ENCODE results near the gene ACOX1. TPM values are rescaled to one million over a fixed set of nuclear protein-coding genes. Genes with fewer than 3 reads are reported as not detected.

The ACOX1 gene
- total and polyA plus RNA-seq, 2 of the 13 experiments (the other 11 are each of a cell fraction or from before 2014, with no cell fraction given): 86.4 to 120 TPM

DNA sequence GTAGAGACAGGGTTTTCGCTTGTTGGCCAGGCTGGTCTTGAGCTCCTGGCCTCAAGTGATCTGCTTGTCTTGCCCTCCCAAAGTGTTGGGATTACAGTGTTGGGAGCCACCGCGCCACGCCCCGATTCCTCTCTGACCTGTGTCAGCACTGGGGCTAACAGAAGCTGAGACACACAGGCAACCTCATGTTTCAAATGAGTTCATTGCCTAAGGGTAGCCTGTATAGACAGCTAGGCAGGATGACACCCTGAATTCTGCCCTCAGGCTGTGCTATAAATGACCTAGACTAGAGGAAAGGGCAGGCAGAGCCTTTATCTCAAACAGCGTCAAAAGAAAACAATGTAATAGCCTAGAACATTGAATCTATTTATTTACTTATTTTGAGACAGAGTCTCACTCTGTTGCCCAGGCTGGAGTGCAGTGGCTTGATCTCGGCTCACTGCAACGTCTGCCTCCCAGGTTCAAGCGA is 19.4 kb upstream of the ACOX1 start (continued):
- TF ChIP-seq FOXP4 (CRISPR knock-in tag; IDR thresholded peaks at IDR 0.05) (peak; percentile 76), CHD4 (IDR thresholded peaks at IDR 0.05; ENCODE audit: borderline replicate concordance, low read length) (peak; percentile 67; the same call in 1 of the 2 replicates), HDAC1 (CRISPR knock-in tag; IDR thresholded peaks at IDR 0.05) (no peak), ZNF605 (CRISPR knock-in tag; IDR thresholded peaks at IDR 0.05) (0 out of 2 replicates have a peak, but pooled peaks have one; percentile 37), ZNF749 (CRISPR knock-in tag; IDR thresholded peaks at IDR 0.05; ENCODE audit: borderline replicate concordance) (0 out of 2 replicates have a peak, but pooled peaks have one; percentile 16), HOXA7 (CRISPR knock-in tag; IDR thresholded peaks at IDR 0.05) (no peak), ZBTB20 (CRISPR knock-in tag; IDR thresholded peaks at IDR 0.05; ENCODE audit: borderline replicate concordance, low read depth) (0 out of 2 replicates have a peak, but pooled peaks have one; percentile 48), NR2C2 (CRISPR knock-in tag; IDR thresholded peaks at IDR 0.05; ENCODE audit: borderline replicate concordance) (peak; percentile 52), SKI (IDR thresholded peaks at IDR 0.05; ENCODE audit: partially characterized antibody) (peak; percentile 70), TEAD3 (CRISPR knock-in tag; optimal IDR thresholded peaks at IDR 0.05; ENCODE audit: borderline replicate concordance) (peak; percentile 28)
- TF ChIP-seq, protein P1, sequence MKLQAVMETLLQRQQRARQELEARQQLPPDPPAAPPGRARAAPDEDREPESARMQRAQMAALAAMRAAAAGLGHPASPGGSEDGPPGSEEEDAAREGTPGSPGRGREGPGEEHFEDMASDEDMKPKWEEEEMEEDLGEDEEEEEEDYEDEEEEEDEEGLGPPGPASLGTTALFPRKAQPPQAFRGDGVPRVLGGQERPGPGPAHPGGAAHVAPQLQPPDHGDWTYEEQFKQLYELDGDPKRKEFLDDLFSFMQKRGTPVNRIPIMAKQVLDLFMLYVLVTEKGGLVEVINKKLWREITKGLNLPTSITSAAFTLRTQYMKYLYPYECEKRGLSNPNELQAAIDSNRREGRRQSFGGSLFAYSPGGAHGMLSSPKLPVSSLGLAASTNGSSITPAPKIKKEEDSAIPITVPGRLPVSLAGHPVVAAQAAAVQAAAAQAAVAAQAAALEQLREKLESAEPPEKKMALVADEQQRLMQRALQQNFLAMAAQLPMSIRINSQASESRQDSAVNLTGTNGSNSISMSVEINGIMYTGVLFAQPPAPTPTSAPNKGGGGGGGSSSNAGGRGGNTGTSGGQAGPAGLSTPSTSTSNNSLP (IDR thresholded peaks at IDR 0.05; ENCODE audit: low read depth, low read length): peak; percentile 67; the same call in 1 of the 2 replicates
- TF ChIP-seq, protein P2, sequence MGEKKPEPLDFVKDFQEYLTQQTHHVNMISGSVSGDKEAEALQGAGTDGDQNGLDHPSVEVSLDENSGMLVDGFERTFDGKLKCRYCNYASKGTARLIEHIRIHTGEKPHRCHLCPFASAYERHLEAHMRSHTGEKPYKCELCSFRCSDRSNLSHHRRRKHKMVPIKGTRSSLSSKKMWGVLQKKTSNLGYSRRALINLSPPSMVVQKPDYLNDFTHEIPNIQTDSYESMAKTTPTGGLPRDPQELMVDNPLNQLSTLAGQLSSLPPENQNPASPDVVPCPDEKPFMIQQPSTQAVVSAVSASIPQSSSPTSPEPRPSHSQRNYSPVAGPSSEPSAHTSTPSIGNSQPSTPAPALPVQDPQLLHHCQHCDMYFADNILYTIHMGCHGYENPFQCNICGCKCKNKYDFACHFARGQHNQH (CRISPR knock-in tag; IDR thresholded peaks at IDR 0.05): peak; percentile 46; the same call in 1 of the 2 replicates
- TF ChIP-seq, protein P3, sequence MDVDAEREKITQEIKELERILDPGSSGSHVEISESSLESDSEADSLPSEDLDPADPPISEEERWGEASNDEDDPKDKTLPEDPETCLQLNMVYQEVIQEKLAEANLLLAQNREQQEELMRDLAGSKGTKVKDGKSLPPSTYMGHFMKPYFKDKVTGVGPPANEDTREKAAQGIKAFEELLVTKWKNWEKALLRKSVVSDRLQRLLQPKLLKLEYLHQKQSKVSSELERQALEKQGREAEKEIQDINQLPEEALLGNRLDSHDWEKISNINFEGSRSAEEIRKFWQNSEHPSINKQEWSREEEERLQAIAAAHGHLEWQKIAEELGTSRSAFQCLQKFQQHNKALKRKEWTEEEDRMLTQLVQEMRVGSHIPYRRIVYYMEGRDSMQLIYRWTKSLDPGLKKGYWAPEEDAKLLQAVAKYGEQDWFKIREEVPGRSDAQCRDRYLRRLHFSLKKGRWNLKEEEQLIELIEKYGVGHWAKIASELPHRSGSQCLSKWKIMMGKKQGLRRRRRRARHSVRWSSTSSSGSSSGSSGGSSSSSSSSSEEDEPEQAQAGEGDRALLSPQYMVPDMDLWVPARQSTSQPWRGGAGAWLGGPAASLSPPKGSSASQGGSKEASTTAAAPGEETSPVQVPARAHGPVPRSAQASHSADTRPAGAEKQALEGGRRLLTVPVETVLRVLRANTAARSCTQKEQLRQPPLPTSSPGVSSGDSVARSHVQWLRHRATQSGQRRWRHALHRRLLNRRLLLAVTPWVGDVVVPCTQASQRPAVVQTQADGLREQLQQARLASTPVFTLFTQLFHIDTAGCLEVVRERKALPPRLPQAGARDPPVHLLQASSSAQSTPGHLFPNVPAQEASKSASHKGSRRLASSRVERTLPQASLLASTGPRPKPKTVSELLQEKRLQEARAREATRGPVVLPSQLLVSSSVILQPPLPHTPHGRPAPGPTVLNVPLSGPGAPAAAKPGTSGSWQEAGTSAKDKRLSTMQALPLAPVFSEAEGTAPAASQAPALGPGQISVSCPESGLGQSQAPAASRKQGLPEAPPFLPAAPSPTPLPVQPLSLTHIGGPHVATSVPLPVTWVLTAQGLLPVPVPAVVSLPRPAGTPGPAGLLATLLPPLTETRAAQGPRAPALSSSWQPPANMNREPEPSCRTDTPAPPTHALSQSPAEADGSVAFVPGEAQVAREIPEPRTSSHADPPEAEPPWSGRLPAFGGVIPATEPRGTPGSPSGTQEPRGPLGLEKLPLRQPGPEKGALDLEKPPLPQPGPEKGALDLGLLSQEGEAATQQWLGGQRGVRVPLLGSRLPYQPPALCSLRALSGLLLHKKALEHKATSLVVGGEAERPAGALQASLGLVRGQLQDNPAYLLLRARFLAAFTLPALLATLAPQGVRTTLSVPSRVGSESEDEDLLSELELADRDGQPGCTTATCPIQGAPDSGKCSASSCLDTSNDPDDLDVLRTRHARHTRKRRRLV (CRISPR knock-in tag; IDR thresholded peaks at IDR 0.05): no peak
- TF ChIP-seq, protein P4, sequence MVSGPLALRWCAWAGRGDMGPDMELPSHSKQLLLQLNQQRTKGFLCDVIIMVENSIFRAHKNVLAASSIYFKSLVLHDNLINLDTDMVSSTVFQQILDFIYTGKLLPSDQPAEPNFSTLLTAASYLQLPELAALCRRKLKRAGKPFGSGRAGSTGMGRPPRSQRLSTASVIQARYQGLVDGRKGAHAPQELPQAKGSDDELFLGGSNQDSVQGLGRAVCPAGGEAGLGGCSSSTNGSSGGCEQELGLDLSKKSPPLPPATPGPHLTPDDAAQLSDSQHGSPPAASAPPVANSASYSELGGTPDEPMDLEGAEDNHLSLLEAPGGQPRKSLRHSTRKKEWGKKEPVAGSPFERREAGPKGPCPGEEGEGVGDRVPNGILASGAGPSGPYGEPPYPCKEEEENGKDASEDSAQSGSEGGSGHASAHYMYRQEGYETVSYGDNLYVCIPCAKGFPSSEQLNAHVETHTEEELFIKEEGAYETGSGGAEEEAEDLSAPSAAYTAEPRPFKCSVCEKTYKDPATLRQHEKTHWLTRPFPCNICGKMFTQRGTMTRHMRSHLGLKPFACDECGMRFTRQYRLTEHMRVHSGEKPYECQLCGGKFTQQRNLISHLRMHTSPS (CRISPR knock-in tag; IDR thresholded peaks at IDR 0.05; ENCODE audit: low read depth): no peak
